BE2C (cell line): ENCODE data around the gene NTRK3.

Experiments
- DNase-seq: peaks from one replicate; pipeline ENCODE4 v3.0.0-alpha.2; 2020
- H3K27me3 ChIP-seq: fragments of 250-450 bp; sonication (Bioruptor Pico); 2 replicates; pipeline ENCODE4 v1.5.1; 2020; ENCODE audit warnings: mild to moderate bottlenecking
- H3K36me3 ChIP-seq: fragments of 250-450 bp; sonication (Bioruptor Pico); 2 replicates; pipeline ENCODE4 v1.5.1; 2020; ENCODE audit warnings: mild to moderate bottlenecking
- H3K4me1 ChIP-seq: fragments of 250-450 bp; sonication (Bioruptor Pico); 2 replicates; pipeline ENCODE4 v1.5.1; 2020
- H3K4me3 ChIP-seq: 2 replicates; pipeline ENCODE4 v1.5.1; 2011; ENCODE audit warnings: low read depth, low read length
- H3K9me3 ChIP-seq: fragments of 250-450 bp; sonication (Bioruptor Pico); 2 replicates; pipeline ENCODE4 v1.5.1; 2020
- TF ChIP-seq, protein P1 (sequence below): IDR thresholded peaks from 2 replicates; pipeline ENCODE4 v1.5.1; 2012; ENCODE audit warnings: mild to moderate bottlenecking, low read depth, low read length

The NTRK3 gene

DNA sequence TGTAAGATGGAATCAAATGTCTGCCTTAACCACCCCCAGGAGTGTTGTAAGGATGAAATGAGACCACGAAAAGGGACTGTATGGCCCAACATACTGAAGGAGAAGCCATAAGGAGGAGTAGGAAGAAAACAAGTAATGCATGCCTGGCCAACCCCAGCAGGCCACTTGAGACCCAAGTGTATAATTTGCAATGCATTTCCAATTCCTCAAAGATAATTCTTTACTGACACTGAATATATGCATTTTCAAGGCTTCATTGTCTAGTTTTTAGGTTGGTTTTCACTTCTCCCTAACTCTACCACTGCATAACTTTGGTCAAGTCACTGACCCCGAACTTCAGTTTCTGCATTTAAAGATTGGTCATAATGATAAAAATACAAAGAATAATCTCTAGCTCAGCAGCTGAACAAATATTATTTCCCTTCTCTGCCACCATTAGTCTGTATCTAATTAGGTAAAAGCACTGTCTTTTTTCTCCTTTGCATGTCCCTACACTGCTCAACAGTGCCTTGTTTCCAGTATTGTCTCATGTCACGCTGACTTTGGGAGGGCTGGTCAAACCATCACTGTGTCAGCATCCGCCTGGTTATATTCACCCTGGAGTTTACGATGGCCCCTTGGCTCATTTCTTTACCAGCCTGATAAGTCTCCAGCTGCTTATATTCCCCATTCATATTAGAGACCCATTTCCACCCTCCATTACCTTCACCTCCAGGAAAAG lies 378.6 kb downstream of the NTRK3 start:
- Histone ChIP-seq H3K9me3 (no peaks in the 10 kb centered on the region), H3K27me3 (no peaks in the 10 kb centered on the region), H3K36me3 (no peaks in the 10 kb centered on the region), H3K4me1 (peaks cover 16% of the 10 kb centered on the region), H3K4me3 (no peak overlapping the region)
- TF ChIP-seq, protein P1, sequence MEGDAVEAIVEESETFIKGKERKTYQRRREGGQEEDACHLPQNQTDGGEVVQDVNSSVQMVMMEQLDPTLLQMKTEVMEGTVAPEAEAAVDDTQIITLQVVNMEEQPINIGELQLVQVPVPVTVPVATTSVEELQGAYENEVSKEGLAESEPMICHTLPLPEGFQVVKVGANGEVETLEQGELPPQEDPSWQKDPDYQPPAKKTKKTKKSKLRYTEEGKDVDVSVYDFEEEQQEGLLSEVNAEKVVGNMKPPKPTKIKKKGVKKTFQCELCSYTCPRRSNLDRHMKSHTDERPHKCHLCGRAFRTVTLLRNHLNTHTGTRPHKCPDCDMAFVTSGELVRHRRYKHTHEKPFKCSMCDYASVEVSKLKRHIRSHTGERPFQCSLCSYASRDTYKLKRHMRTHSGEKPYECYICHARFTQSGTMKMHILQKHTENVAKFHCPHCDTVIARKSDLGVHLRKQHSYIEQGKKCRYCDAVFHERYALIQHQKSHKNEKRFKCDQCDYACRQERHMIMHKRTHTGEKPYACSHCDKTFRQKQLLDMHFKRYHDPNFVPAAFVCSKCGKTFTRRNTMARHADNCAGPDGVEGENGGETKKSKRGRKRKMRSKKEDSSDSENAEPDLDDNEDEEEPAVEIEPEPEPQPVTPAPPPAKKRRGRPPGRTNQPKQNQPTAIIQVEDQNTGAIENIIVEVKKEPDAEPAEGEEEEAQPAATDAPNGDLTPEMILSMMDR, result no peak
- no peak for DNase-seq

DNA sequence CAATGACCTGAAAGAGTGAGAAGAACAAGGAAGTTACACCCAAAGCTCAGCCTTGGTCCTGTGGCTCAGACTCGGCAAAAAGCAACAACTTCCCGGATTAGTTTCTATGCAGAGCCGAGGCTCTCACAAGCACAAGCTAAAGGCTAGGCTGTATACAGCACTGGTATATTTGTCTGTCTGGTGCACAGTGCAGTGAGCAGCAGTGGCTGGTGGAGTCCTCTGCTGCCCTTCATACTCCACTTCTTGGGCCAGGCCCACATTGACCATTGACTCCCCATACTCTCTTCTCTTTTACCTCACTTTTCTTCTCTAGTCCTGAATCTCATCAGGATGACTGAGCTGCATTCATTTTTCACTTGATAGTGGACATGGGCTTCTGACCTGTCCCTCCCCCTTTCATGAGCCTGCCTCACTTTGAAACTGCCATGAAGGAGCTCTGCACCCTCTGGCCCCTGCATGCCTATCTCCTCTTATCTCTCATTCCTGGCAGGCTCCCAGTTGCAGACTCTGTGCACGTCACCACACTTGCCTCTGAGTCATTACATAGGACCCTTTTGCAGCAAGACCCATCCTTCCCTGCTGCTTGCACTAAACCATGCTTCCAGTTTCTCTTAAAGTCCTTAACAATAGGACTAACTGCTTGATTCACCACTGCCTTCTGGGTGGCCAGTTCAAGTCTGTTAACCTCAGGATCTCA lies 379.3 kb downstream of the NTRK3 start:
- no peaks in the 10 kb centered on the region for H3K36me3 ChIP-seq
- no peak overlapping the region for H3K4me3 ChIP-seq
- peaks cover 16% of the 10 kb centered on the region for H3K4me1 ChIP-seq
- H3K27me3 ChIP-seq, result no peaks in the 10 kb centered on the region
- TF ChIP-seq, protein P1, result no peak
- peak; percentile 76 for DNase-seq
- no peaks in the 10 kb centered on the region for H3K9me3 ChIP-seq

DNA sequence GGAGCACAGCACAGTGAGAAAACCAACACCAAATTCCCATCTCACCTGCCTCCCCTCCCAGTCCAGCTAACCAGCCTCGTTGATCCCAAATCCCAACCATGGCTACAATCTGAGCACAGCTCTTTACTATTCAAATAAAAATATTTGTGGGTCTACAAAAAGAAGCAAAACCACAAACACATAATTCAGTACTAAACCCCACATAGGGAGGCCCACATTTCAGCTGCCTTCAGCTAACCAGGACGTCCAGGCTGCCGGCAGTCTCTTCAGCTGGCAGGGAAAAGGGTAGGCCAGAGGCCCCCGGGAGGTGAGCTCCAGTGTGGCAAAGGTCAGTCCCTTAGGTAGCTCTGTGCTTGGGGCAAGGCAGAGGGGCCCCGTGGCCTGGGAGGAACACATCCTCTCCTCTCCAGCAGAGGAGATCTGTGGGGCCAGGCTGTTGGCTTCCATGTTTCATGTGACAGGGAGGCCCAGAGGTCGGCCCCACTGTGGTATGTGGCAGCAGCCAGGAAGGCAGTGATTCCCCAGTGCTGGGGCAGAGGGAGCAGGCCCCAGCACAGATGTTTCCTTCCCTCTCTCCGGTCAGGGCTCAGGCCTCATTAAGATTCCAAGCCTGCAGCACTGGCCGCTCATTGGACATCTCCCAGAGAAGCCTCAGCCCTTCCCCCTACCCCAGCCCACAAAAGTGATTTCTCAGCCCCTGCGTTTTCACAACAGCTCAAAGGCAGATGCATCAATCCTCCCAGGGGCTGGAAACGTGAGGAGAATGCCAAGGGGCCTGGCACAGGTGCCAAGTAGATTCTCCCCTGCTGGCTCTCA lies 381.4 kb downstream of the NTRK3 start:
- H3K4me1 ChIP-seq, result peaks cover 16% of the 10 kb centered on the region
- TF ChIP-seq, protein P1, result no peak
- DNase-seq, result no peak
- H3K9me3 ChIP-seq, result no peaks in the 10 kb centered on the region
- H3K36me3 ChIP-seq, result no peaks in the 10 kb centered on the region
- H3K27me3 ChIP-seq, result no peaks in the 10 kb centered on the region
- no peak overlapping the region for H3K4me3 ChIP-seq

DNA sequence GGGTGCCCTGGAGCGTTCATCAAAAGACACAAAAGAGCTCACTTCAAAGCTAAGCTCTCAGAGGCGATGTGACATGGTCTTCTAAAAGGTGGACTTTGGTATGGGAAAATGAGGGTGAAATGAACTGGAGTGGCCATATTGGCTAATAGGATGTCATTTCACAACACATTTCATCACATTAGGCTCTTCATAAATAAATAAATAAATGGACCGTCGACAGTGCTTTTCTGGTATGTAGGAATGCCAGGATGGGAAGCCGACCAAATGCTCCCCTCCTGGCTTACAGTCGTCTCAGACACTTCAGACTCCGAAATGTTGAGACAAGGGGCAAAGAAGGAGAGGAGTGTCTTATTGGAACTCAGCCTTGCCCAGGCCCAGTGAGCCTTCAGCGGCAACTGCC lies 383.0 kb downstream of the NTRK3 start:
- H3K4me1 ChIP-seq, result peaks cover 13% of the 10 kb centered on the region
- no peaks in the 10 kb centered on the region for H3K27me3 ChIP-seq
- TF ChIP-seq, protein P1, result no peak
- no peak overlapping the region for H3K4me3 ChIP-seq
- no peaks in the 10 kb centered on the region for H3K9me3 ChIP-seq
- no peak for DNase-seq
- H3K36me3 ChIP-seq, result no peaks in the 10 kb centered on the region

DNA sequence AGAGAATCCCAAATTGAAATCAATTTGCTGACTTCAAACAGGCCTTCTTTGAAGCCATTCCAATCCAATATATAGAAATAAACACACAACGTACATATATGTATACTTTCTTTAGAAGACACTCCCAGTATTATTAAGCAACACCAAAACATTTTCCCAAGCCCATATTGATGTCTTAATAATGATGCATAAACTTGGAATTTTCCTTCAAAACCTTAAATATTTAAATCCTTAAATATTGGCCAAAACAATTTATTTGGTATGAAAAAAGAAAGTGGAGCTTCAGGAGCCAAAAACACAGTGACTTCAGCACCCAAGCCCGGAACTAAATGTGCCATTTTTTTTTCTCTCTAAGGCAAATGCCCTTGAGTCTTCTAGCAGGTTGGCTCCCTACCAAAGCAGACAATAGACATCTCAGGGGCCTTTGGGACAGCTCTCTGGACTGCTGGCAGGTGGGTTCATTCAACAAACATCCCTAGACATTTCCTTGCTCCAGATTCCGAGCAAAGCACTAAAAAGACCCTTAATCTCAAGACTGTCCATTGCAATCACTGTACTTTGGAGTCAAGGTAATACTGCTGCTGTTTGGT lies 384.7 kb downstream of the NTRK3 start:
- Histone ChIP-seq H3K36me3 (no peaks in the 10 kb centered on the region), H3K4me1 (peaks cover 6% of the 10 kb centered on the region), H3K27me3 (no peaks in the 10 kb centered on the region), H3K9me3 (no peaks in the 10 kb centered on the region), H3K4me3 (no peak overlapping the region)
- TF ChIP-seq, protein P1, result no peak
- no peak for DNase-seq
